PC-3 (cell line): ENCODE results near the gene TUBAL3. TPM values are rescaled to one million over a fixed set of nuclear protein-coding genes. Genes with fewer than 3 reads are reported as not detected.

Experiments used
- ATAC-seq: fragments of 200-7000 bp; cut with Tn5 transposase; 2 replicates; pipeline ENCODE4 v1.9.1; 2020; ENCODE audit warnings: mild to moderate bottlenecking, moderate library complexity
- BruUV-seq: library from RNA; stranded (reverse); fragments of 400-500 nt; replicated peaks from 2 replicates; lab custom pipeline; 2021; lab: Mats Ljungman, UMichigan
- CTCF ChIA-PET: fragments of 300-600 bp; sonication (Branson Sonifier 250); formaldehyde crosslinking; loops from one replicate; lab custom pipeline; 2022; ENCODE audit warnings: antibody characterized with exemption; lab: Charles Lee
- POLR2A ChIA-PET: fragments of 300-600 bp; sonication (Branson Sonifier 250); formaldehyde crosslinking; loops from one replicate; lab custom pipeline; 2022; ENCODE audit warnings: antibody characterized with exemption; ENCODE audit not compliant: unreplicated experiment; lab: Charles Lee
- DNase-seq: peaks from one replicate; pipeline ENCODE4 v3.0.0-alpha.2; 2015
- H2AFZ ChIP-seq: fragments of 300-600 bp; sonication (generic); 2 replicates; pipeline ENCODE4 v1.6.0; 2016; ENCODE audit warnings: antibody characterized with exemption, low read length
- H3F3A ChIP-seq: fragments of 300-600 bp; sonication (generic); one replicate; pipeline ENCODE4 v1.6.0; 2017; ENCODE audit warnings: antibody characterized with exemption, low read length, control low read depth, mild to moderate bottlenecking; ENCODE audit not compliant: unreplicated experiment
- H3K27ac ChIP-seq: fragments of 300-600 bp; sonication (generic); 2 replicates; pipeline ENCODE4 v1.5.1; 2016; ENCODE audit warnings: mild to moderate bottlenecking, low read length
- H3K27me3 ChIP-seq: fragments of 300-600 bp; sonication (generic); 2 replicates; pipeline ENCODE4 v1.6.1; 2016; ENCODE audit warnings: low read length, mixed read lengths
- H3K36me3 ChIP-seq: fragments of 300-600 bp; sonication (generic); 2 replicates; pipeline ENCODE4 v1.6.1; 2016; ENCODE audit warnings: low read depth, mixed run types, low read length, mixed read lengths
- H3K4me1 ChIP-seq: fragments of 300-600 bp; sonication (generic); 2 replicates; pipeline ENCODE4 v1.5.1; 2016; ENCODE audit warnings: low read length; ENCODE audit not compliant: insufficient read depth
- H3K4me2 ChIP-seq: fragments of 300-600 bp; sonication (generic); 2 replicates; pipeline ENCODE4 v1.6.0; 2016; ENCODE audit warnings: low read length
- H3K4me3 ChIP-seq: fragments of 300-600 bp; sonication (generic); 2 replicates; pipeline ENCODE4 v1.5.1; 2016; ENCODE audit warnings: mild to moderate bottlenecking, low read length, mixed read lengths
- H3K79me2 ChIP-seq: fragments of 300-600 bp; sonication (generic); 2 replicates; pipeline ENCODE4 v1.6.1; 2017; ENCODE audit warnings: low read length, mixed read lengths
- H3K9ac ChIP-seq: fragments of 300-600 bp; sonication (generic); 2 replicates; pipeline ENCODE4 v1.6.0; 2016; ENCODE audit warnings: mild to moderate bottlenecking, low read length
- H3K9me2 ChIP-seq: fragments of 300-600 bp; sonication (generic); replicated peaks from 2 replicates; pipeline ENCODE4 v1.6.1; 2016; ENCODE audit warnings: mixed run types, low read length, mixed read lengths
- H3K9me3 ChIP-seq: fragments of 300-600 bp; sonication (generic); 2 replicates; pipeline ENCODE4 v1.6.1; 2016; ENCODE audit warnings: low read length, mixed read lengths
- H4K20me1 ChIP-seq: fragments of 300-600 bp; sonication (generic); 2 replicates; pipeline ENCODE4 v1.6.1; 2016; ENCODE audit warnings: low read length, mixed read lengths
- CTCF ChIP-seq: fragments of 300-600 bp; sonication (generic); conservative IDR thresholded peaks from 2 replicates; pipeline ENCODE4 v1.5.1; 2017; ENCODE audit warnings: antibody characterized with exemption, low read depth, mild to moderate bottlenecking, low read length
- EZH2 ChIP-seq: fragments of 300-600 bp; sonication (generic); IDR thresholded peaks from one replicate; pipeline ENCODE4 v1.6.1; 2017; ENCODE audit warnings: antibody characterized with exemption, mild to moderate bottlenecking, low read length; ENCODE audit not compliant: unreplicated experiment
- EZH2phosphoT487 ChIP-seq: fragments of 300-600 bp; sonication (generic); IDR thresholded peaks from 2 replicates; pipeline ENCODE4 v1.6.1; 2018; ENCODE audit warnings: mild to moderate bottlenecking, antibody characterized with exemption, low read length, borderline replicate concordance
- intact Hi-C: fragments of 100-400 bp; cut with micrococcal nuclease; formaldehyde crosslinking; loops from 2 replicates; pipeline ENCODE4 v1.9.0; 2023
- total RNA-seq: library from RNA; depleted of rRNA; stranded (reverse); fragments of >200 nt; gene quantifications from 2 replicates; pipeline ENCODE4 v1.2.3, GENCODE V29; 2014

The TUBAL3 gene
- total RNA-seq, 1 experiment from 2014 or later: not detected

- no TSS peak for BruUV-seq
- Histone ChIP-seq H3K9me2 (no peaks in the 10 kb centered on the region), H3F3A (no peaks in the 10 kb centered on the region), H3K4me2 (no peak overlapping the region), H3K27ac (no peak overlapping the region), H3K36me3 (no peaks in the 10 kb centered on the region), H3K27me3 (0 out of 2 replicates have a peak, but pooled peaks cover 4% of the 10 kb centered on the region), H3K4me3 (no peak overlapping the region), H3K9ac (no peak overlapping the region), H3K4me1 (no peaks in the 10 kb centered on the region), H3K79me2 (no peaks in the 10 kb centered on the region), H2AFZ (no peak overlapping the region), H4K20me1 (no peaks in the 10 kb centered on the region), H3K9me3 (no peaks in the 10 kb centered on the region)
- no peak for TF ChIP-seq EZH2phosphoT487
- no peak for TF ChIP-seq EZH2
- TF ChIP-seq CTCF: no peak
- CTCF ChIA-PET: no interaction called here
- intact Hi-C loops: no loop called here
- DNase-seq (no peak), ATAC-seq (no peak)
- POLR2A ChIA-PET: no interaction called here
Measured at GRCh38 chr10:5361966-5362365, 42.7 kb downstream of the TUBAL3 start.

GRCh38 chr10:5360318-5360915 lies 44.2 kb downstream of the TUBAL3 start:
- no peaks in the 10 kb centered on the region for H3K4me1 ChIP-seq
- no peak overlapping the region for H3K4me3 ChIP-seq
- H3F3A ChIP-seq: no peaks in the 10 kb centered on the region
- H3K9me2 ChIP-seq: no peaks in the 10 kb centered on the region
- ChIA-PET POLR2A (no interaction called here), CTCF (no interaction called here)
- no peaks in the 10 kb centered on the region for H3K27me3 ChIP-seq
- peak; percentile 37 for ATAC-seq
- no peak overlapping the region for H2AFZ ChIP-seq
- no peak for DNase-seq
- TF ChIP-seq CTCF: no peak
- no peak for TF ChIP-seq EZH2phosphoT487
- no peak for TF ChIP-seq EZH2
- no peaks in the 10 kb centered on the region for H4K20me1 ChIP-seq
- no peaks in the 10 kb centered on the region for H3K9me3 ChIP-seq
- no peak overlapping the region for H3K4me2 ChIP-seq
- no peak overlapping the region for H3K27ac ChIP-seq
- intact Hi-C loops: no loop called here
- H3K9ac ChIP-seq: no peak overlapping the region
- no peaks in the 10 kb centered on the region for H3K79me2 ChIP-seq
- BruUV-seq: no TSS peak
- H3K36me3 ChIP-seq: no peaks in the 10 kb centered on the region

GRCh38 chr10:5356302-5356763 lies 48.3 kb downstream of the TUBAL3 start:
- no peaks in the 10 kb centered on the region for H3K4me1 ChIP-seq
- CTCF ChIA-PET: no interaction called here
- ATAC-seq: no peak

More at GRCh38 chr10:5356302-5356763, 48.3 kb downstream of the TUBAL3 start:
- BruUV-seq: no TSS peak
- Histone ChIP-seq H3K9me3 (no peaks in the 10 kb centered on the region), H2AFZ (no peak overlapping the region), H3K36me3 (no peaks in the 10 kb centered on the region), H3K9ac (no peak overlapping the region), H4K20me1 (no peaks in the 10 kb centered on the region), H3K4me3 (no peak overlapping the region), H3K9me2 (no peaks in the 10 kb centered on the region), H3K79me2 (no peaks in the 10 kb centered on the region), H3F3A (no peaks in the 10 kb centered on the region), H3K27me3 (no peaks in the 10 kb centered on the region), H3K4me2 (no peak overlapping the region), H3K27ac (no peak overlapping the region)
- TF ChIP-seq CTCF: no peak
- TF ChIP-seq EZH2: no peak
- TF ChIP-seq EZH2phosphoT487: no peak
- POLR2A ChIA-PET: no interaction called here
- intact Hi-C loops: no loop called here
- DNase-seq: no peak
